BLaER1 treated with 17β-estradiol and CSF1 and Interleukin-3, amounts not matched to agents 10 nM and 100 nM (cell line): ENCODE results near the gene TRMU.
A peak's percentile ranks its signal among the peaks of the same experiment; 100 is the strongest.

Experiments used
- H3K27ac ChIP-seq, 11 experiments: shearing (Covaris generic); formaldehyde crosslinking; 2 replicates each; pipeline ENCODE4 v1.8.1; 2022
- H3K27me3 ChIP-seq, 11 experiments: shearing (Covaris generic); formaldehyde crosslinking; 2 replicates each; pipeline ENCODE4 v1.8.1; 2022
- H3K36me3 ChIP-seq, 11 experiments: shearing (Covaris generic); formaldehyde crosslinking; 2 replicates each; pipeline ENCODE4 v1.8.1; 2022
- H3K4me1 ChIP-seq, 10 experiments: shearing (Covaris generic); formaldehyde crosslinking; 2 replicates each; pipeline ENCODE4 v1.8.1; 2022
- H3K4me2 ChIP-seq, 11 experiments: shearing (Covaris generic); formaldehyde crosslinking; 2 replicates each; pipeline ENCODE4 v1.8.1; 2022
- H3K4me3 ChIP-seq, 10 experiments: shearing (Covaris generic); formaldehyde crosslinking; 2 replicates each; pipeline ENCODE4 v1.8.1; 2022
- H3K9ac ChIP-seq, 11 experiments: shearing (Covaris generic); formaldehyde crosslinking; 2 replicates each; pipeline ENCODE4 v1.8.1; 2022
- H3K9me3 ChIP-seq, 11 experiments: shearing (Covaris generic); formaldehyde crosslinking; replicated peaks in 1 of 11; 2 replicates each; pipeline ENCODE4 v1.8.1; 2022
- H4K20me1 ChIP-seq, 11 experiments: shearing (Covaris generic); formaldehyde crosslinking; 2 replicates each; pipeline ENCODE4 v1.8.1; 2022
- Cebpa-rat ChIP-seq, 11 experiments: shearing (Covaris generic); IDR thresholded peaks; 2 replicates each; pipeline ENCODE4 v1.8.1; 2022

The TRMU gene

GRCh38 chr22:46374663-46375474 is 39.4 kb downstream of the TRMU start:
- no peak for TF ChIP-seq Cebpa-rat (IDR thresholded peaks at IDR 0.05)
- peaks cover 8 to 61% (median 27%) of the 10 kb centered on the region in 11 experiments for H3K27me3 ChIP-seq
- H3K27ac ChIP-seq = 0 out of 22 replicates have a peak overlapping the region, but pooled peaks of 2 of the 11 experiments have one; percentile 4 to 19
- H3K9ac ChIP-seq = 0 out of 22 replicates have a peak overlapping the region, but pooled peaks of 1 of the 11 experiments have one; percentile 14
- H3K4me1 ChIP-seq = peaks cover 27 to 49% (median 38%) of the 10 kb centered on the region in 10 experiments
- peak overlapping the region in 1 of 10 experiments; percentile 24; a peak in 1 of 20 replicates for H3K4me3 ChIP-seq
- H3K36me3 ChIP-seq = peaks cover 0 to 21% (median 7%) of the 10 kb centered on the region in 11 experiments; a peak in 8 of 22 replicates
- H4K20me1 ChIP-seq = peaks cover 0 to 66% (median 23%) of the 10 kb centered on the region in 11 experiments; a peak in 18 of 22 replicates
- H3K4me2 ChIP-seq = peak overlapping the region; percentile 64 to 98 (median 89)
- H3K9me3 ChIP-seq = peaks cover 16 to 26% (median 22%) of the 10 kb centered on the region in 11 experiments

- H3K27me3 ChIP-seq = peaks cover 18 to 64% (median 32%) of the 10 kb centered on the region in 11 experiments
- no peak for TF ChIP-seq Cebpa-rat (IDR thresholded peaks at IDR 0.05)
These were observed 40.6 kb downstream of the TRMU start for GRCh38 chr22:46376111-46376510.

GRCh38 chr22:46376908-46377524 is 41.5 kb downstream of the TRMU start:
- no peak for TF ChIP-seq Cebpa-rat (IDR thresholded peaks at IDR 0.05)
- peaks cover 0 to 21% (median 7%) of the 10 kb centered on the region in 11 experiments; a peak in 8 of 22 replicates for H3K36me3 ChIP-seq
- H3K4me2 ChIP-seq = peak overlapping the region in 3 of 11 experiments; percentile 32 to 60 (median 58); a peak in 5 of 22 replicates
- H3K4me1 ChIP-seq = peaks cover 27 to 63% (median 53%) of the 10 kb centered on the region in 10 experiments
- no peak overlapping the region for H3K27ac ChIP-seq
- peaks cover 18 to 72% (median 37%) of the 10 kb centered on the region in 11 experiments for H3K27me3 ChIP-seq
- peaks cover 0 to 73% (median 26%) of the 10 kb centered on the region in 11 experiments; a peak in 18 of 22 replicates for H4K20me1 ChIP-seq
- peaks cover 16 to 26% (median 22%) of the 10 kb centered on the region in 11 experiments for H3K9me3 ChIP-seq
- H3K4me3 ChIP-seq = no peak overlapping the region
- H3K9ac ChIP-seq = no peak overlapping the region

More at GRCh38 chr22:46376111-46376510, 40.6 kb downstream of the TRMU start:
- peaks cover 0 to 66% (median 26%) of the 10 kb centered on the region in 11 experiments; a peak in 18 of 22 replicates for H4K20me1 ChIP-seq
- no peak overlapping the region for H3K27ac ChIP-seq
- H3K4me3 ChIP-seq = no peak overlapping the region
- H3K36me3 ChIP-seq = peaks cover 0 to 21% (median 7%) of the 10 kb centered on the region in 11 experiments; a peak in 8 of 22 replicates
- peaks cover 27 to 61% (median 50%) of the 10 kb centered on the region in 10 experiments for H3K4me1 ChIP-seq
- H3K9me3 ChIP-seq = peaks cover 16 to 26% (median 22%) of the 10 kb centered on the region in 11 experiments
- H3K4me2 ChIP-seq = no peak overlapping the region
- H3K9ac ChIP-seq = no peak overlapping the region

- H3K9ac ChIP-seq = no peak overlapping the region
- H3K4me1 ChIP-seq = peaks cover 24 to 58% (median 48%) of the 10 kb centered on the region in 10 experiments
- H4K20me1 ChIP-seq = peaks cover 0 to 69% (median 26%) of the 10 kb centered on the region in 11 experiments; a peak in 18 of 22 replicates
- peaks cover 0 to 24% (median 7%) of the 10 kb centered on the region in 11 experiments; a peak in 8 of 22 replicates for H3K36me3 ChIP-seq
- H3K9me3 ChIP-seq = peaks cover 16 to 26% (median 22%) of the 10 kb centered on the region in 11 experiments
- peak overlapping the region in 5 of 11 experiments; percentile 4 to 60 (median 32); a peak in 6 of 22 replicates for H3K4me2 ChIP-seq
- no peak overlapping the region for H3K27ac ChIP-seq
- TF ChIP-seq Cebpa-rat (IDR thresholded peaks at IDR 0.05) = peak in 1 of 11 experiments; percentile 20; a peak in 1 of 22 replicates
- no peak overlapping the region for H3K4me3 ChIP-seq
- H3K27me3 ChIP-seq = peaks cover 18 to 69% (median 37%) of the 10 kb centered on the region in 11 experiments
These were observed 42.3 kb downstream of the TRMU start for GRCh38 chr22:46377525-46378425.

- no peak for TF ChIP-seq Cebpa-rat (IDR thresholded peaks at IDR 0.05)
- no peak overlapping the region for H3K27ac ChIP-seq
- peaks cover 0 to 24% (median 7%) of the 10 kb centered on the region in 11 experiments; a peak in 8 of 22 replicates for H3K36me3 ChIP-seq
- no peak overlapping the region for H3K4me3 ChIP-seq
- H3K9ac ChIP-seq = no peak overlapping the region
- H3K4me1 ChIP-seq = peaks cover 21 to 51% (median 41%) of the 10 kb centered on the region in 10 experiments
- peaks cover 0 to 64% (median 25%) of the 10 kb centered on the region in 11 experiments; a peak in 18 of 22 replicates for H4K20me1 ChIP-seq
- H3K27me3 ChIP-seq = peaks cover 18 to 66% (median 37%) of the 10 kb centered on the region in 11 experiments
- 0 out of 22 replicates have a peak overlapping the region, but pooled peaks of 1 of the 11 experiments have one; percentile 86 for H3K4me2 ChIP-seq
- peaks cover 16 to 26% (median 22%) of the 10 kb centered on the region in 11 experiments for H3K9me3 ChIP-seq
These were observed 43.0 kb downstream of the TRMU start for GRCh38 chr22:46378426-46379065.

GRCh38 chr22:46379066-46379930 is 43.8 kb downstream of the TRMU start:
- Histone ChIP-seq H3K27me3 (peaks cover 18 to 59% (median 37%) of the 10 kb centered on the region in 11 experiments), H3K4me3 (no peak overlapping the region), H3K27ac (no peak overlapping the region), H4K20me1 (peaks cover 0 to 56% (median 18%) of the 10 kb centered on the region in 11 experiments; a peak in 17 of 22 replicates), H3K36me3 (peaks cover 0 to 24% (median 7%) of the 10 kb centered on the region in 11 experiments; a peak in 8 of 22 replicates), H3K4me1 (peaks cover 13 to 43% (median 33%) of the 10 kb centered on the region in 10 experiments), H3K9ac (no peak overlapping the region), H3K9me3 (peaks cover 16 to 26% (median 22%) of the 10 kb centered on the region in 11 experiments), H3K4me2 (peak overlapping the region in 5 of 11 experiments; percentile 66 to 94 (median 79); a peak in 10 of 22 replicates)
- TF ChIP-seq Cebpa-rat (IDR thresholded peaks at IDR 0.05) = peak in 1 of 11 experiments; percentile 44; a peak in 1 of 22 replicates
